Stimulated activated CD8-positive, alpha-beta memory T cell treated with anti-CD3 and anti-CD28 coated beads, Interleukin-4, amount 100 ng/mL, for 1 hour (primary cell): Measurements from ENCODE around the gene PTPRN2.

Experiments
- DNase-seq, 2 donors: peaks; one replicate each; pipeline ENCODE4 v3.0.0-alpha.2; 2020; ENCODE audit warnings: low read depth in 2 of 2, low spot score in 1 of 2

Gene PTPRN2

GRCh38 chr7:158085741-158086695, 501.6 kb downstream of the PTPRN2 start:
- no peak for DNase-seq

DNA sequence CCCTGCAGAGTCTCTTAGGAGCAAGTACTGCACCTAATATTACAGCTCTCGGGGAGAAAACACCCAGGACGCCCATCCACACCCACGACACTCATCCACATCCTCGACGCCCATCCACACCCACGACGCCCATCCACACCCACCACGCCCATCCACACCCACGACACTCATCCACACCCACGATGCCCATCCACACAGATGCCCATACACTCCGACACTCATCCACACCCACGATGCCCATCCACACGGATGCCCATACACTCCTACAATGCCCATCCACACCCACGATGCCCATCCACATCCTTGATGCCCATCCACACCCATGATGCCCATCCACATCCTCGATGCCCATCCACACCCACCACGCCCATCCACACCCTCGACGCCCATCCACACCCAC, 503.1 kb downstream of the PTPRN2 start:
- no peak for DNase-seq

DNA sequence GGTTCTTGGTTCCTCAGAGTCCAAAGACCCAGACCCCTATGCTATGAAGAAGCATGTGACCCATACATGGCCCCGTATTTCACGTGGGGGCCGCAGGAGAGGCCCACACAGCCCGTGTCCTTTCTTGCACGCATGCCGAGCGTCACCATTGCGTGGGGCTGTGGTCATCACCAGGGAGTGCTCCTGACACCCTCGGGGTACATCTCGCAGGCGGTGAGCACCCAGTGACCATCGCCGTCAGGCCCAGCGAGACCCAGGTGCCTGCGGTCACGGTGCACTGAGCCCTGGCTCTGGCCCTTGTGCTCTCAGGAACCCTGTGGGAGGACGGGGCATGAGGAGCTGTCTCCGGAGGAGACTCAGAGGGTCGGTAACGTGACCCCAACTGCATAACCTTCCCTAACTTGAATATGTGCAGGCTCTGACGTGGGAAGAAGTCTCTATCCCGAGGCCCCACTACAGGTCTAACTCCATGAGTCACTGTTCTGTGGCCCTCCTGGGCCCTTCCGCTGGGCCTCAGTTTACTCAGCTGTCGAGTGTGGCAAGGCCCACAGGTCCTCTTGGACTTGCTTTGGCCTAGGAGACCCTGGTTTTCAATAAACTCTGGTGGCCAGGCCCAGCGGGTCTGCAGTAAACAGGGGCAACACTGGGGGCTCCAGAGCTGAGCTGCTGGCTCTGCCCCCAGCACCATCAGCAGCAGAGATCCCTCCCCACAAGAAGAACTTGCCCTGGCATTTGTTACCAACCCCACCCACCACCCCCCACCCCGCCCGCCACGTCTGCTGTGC, 503.9 kb downstream of the PTPRN2 start:
- no peak for DNase-seq

GRCh38 chr7:158082761-158083160, 504.9 kb downstream of the PTPRN2 start:
- no peak for DNase-seq

- DNase-seq = no peak
These were observed 506.7 kb downstream of the PTPRN2 start for GRCh38 chr7:158080899-158081445.

- DNase-seq = no peak
These were observed 509.4 kb downstream of the PTPRN2 start for GRCh38 chr7:158077934-158078910.

DNA sequence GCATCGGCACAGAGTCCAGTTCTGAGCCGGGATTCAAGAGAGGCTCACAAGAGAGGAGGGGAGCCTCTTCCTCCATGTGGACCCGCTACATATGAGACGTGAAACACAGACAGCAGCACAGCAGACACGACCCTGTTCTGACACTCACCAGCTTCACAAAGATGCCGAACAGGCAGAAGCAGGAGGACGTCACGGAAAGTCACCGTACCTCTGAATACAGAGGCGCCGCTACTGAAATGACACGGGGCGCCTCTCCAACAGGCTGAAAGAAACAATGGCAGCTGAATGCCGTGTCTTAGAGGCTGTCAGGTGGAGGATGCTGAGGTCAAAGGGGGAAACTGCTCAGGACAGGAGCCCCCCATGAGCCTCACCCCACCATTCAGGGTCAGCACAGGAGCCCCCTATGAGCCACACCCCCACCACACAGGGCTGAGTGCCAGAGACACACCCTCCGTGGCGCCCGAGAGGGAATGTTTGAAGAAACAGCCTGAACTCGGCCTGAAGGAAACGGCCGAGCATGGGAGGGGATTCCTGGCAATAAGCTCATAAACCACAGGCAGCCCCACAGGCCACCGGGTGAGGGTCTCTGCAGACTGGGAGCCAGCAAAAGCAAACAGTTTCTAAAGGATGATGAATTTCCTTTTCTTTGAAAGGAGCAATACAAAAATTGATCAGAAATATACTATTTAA, 510.3 kb downstream of the PTPRN2 start:
- DNase-seq = no peak

GRCh38 chr7:158076656-158077055, 511.0 kb downstream of the PTPRN2 start:
- DNase-seq = no peak

DNA sequence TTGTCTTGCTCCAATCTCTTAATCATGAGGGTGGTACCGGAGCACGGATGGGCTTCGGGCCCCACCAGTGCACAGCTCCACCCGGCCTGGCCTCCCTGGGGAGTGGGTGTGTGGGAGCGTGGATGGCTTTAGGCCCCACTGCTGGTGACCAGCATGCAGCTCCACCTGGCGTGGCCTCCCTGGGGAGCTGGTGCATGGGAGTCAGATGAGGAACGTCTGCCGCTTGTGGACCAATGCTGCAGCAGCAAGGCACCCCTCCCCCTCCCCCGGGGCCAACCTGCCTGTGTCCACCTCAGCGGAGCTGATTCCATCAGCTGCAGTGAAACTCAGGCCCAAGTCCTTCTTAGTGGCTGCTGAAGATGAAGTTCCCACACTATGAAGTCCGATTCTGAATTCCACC, 511.4 kb downstream of the PTPRN2 start:
- no peak for DNase-seq

DNA sequence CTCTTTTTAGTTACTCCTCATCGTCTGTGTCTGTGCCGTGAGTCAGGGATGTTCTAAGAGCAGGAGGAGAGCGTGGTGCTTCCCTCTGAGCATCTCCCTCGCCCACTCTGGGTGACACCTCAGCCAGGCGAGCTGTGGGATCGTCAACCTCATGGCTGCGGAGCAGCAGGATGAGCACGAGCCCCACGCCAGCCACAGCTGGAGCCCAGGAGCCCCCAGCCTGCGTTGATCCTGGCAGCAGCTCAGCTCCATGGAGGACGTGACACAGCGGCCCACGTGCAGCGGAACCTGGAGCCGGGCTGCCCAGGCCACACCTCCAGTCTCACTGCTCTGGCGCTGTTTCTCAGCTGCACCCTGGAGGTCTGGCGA, 512.0 kb downstream of the PTPRN2 start:
- no peak for DNase-seq

GRCh38 chr7:158074896-158075632, 512.6 kb downstream of the PTPRN2 start:
- DNase-seq = no peak

- DNase-seq = no peak
These were observed 513.5 kb downstream of the PTPRN2 start for GRCh38 chr7:158073845-158074840.

- no peak for DNase-seq
These were observed 514.5 kb downstream of the PTPRN2 start for GRCh38 chr7:158072991-158073730.

GRCh38 chr7:158070222-158070920, 517.3 kb downstream of the PTPRN2 start:
- no peak for DNase-seq

- DNase-seq = no peak
These were observed 518.8 kb downstream of the PTPRN2 start for GRCh38 chr7:158068853-158069252.

- DNase-seq = no peak
These were observed 519.6 kb downstream of the PTPRN2 start for GRCh38 chr7:158067931-158068482.
